Measurements from ENCODE around the gene AACS.

AACS gene

GRCh38 chr12:125133616-125134015, 68.4 kb downstream of the AACS start (continued):
- TF ChIP-seq ZBTB26 (tag by site-specific recombination; optimal IDR thresholded peaks at IDR 0.05) (no peak), ZNF658 (tag by site-specific recombination; IDR thresholded peaks at IDR 0.05) (no peak), PRDM2 (tag by site-specific recombination; IDR thresholded peaks at IDR 0.05; ENCODE audit: borderline replicate concordance) (no peak), MEIS1 (CRISPR knock-in tag; IDR thresholded peaks at IDR 0.05; ENCODE audit: borderline replicate concordance) (no peak)

GRCh38 chr12:125134576-125134975, 69.3 kb downstream of the AACS start:
- Histone ChIP-seq H3K27ac (ENCODE audit: extremely low read depth, low read depth, low read length) (no peak overlapping the region), H3K9me3 (ENCODE audit: control insufficient read depth, insufficient read depth, low read depth, low read length) (no peaks in the 10 kb centered on the region), H3K4me3 (ENCODE audit: low read depth, low read length) (no peak overlapping the region), H3K36me3 (ENCODE audit: control insufficient read depth in 2 of 2, insufficient read depth in 1 of 2, low read length in 2 of 2) (peaks cover 0 to 29% of the 10 kb centered on the region in 2 experiments; a peak in 2 of 3 replicates), H3K4me1 (ENCODE audit: control insufficient read depth, insufficient read depth, low read length) (no peaks in the 10 kb centered on the region)
- POLR2A ChIA-PET, result no interaction called here
- no peak for TF ChIP-seq ZNF561 (tag by site-specific recombination; IDR thresholded peaks at IDR 0.05; ENCODE audit: borderline replicate concordance)
- TF ChIP-seq ELK4 (IDR thresholded peaks at IDR 0.05; ENCODE audit: borderline replicate concordance, low read depth, low read length), result no peak
- no peak for TF ChIP-seq ZNF18 (tag by site-specific recombination; IDR thresholded peaks at IDR 0.05)
- TF ChIP-seq ZNF571 (tag by site-specific recombination; IDR thresholded peaks at IDR 0.05), result no peak
- TF ChIP-seq ZNF341 (tag by site-specific recombination; IDR thresholded peaks at IDR 0.05; ENCODE audit: low read depth), result no peak
- no peak for TF ChIP-seq SP7 (tag by site-specific recombination; IDR thresholded peaks at IDR 0.05)
- TF ChIP-seq ZNF76 (tag by site-specific recombination; IDR thresholded peaks at IDR 0.05; ENCODE audit: borderline replicate concordance, low read depth), result no peak
- TF ChIP-seq YY2 (tag by site-specific recombination; IDR thresholded peaks at IDR 0.05), result no peak
- TF ChIP-seq ZNF121 (tag by site-specific recombination; IDR thresholded peaks at IDR 0.05), result no peak
- no peak for TF ChIP-seq ZNF585B (tag by site-specific recombination; IDR thresholded peaks at IDR 0.05)
- TF ChIP-seq ZNF791 (tag by site-specific recombination; IDR thresholded peaks at IDR 0.05), result no peak
- TF ChIP-seq ZNF768 (tag by site-specific recombination; IDR thresholded peaks at IDR 0.05), result no peak
- no peak for TF ChIP-seq ZNF138 (tag by site-specific recombination; IDR thresholded peaks at IDR 0.05; ENCODE audit: borderline replicate concordance)
- no peak for TF ChIP-seq ZNF48 (tag by site-specific recombination; IDR thresholded peaks at IDR 0.05)
- CTCF ChIA-PET, result interaction anchor here (0.6 kb wide), 1 partner anchor 104 kb away, joined by 5 read pairs; no protein-coding TSS in a partner anchor
